Testis (tissue), 2 donors: ENCODE results near the gene MINDY4.

Source experiments
- POLR2A ChIP-seq: fragments of 450-650 bp; IDR thresholded peaks from one replicate; pipeline ENCODE4 v1.6.1; 2017; ENCODE audit warnings: antibody characterized with exemption, mild to moderate bottlenecking, moderate library complexity
- TF ChIP-seq, protein P1 (sequence below), 3 experiments: fragments of 450-650 bp in 2 of 3; fragments of 200-600 bp in 1 of 3; sonication (generic) in 1 of 3; IDR thresholded peaks; one replicate each; pipeline ENCODE4 v1.5.1; 2016 to 2019; ENCODE audit warnings: antibody characterized with exemption in 3 of 3, mild to moderate bottlenecking in 2 of 3, moderate library complexity in 1 of 3

DNA sequence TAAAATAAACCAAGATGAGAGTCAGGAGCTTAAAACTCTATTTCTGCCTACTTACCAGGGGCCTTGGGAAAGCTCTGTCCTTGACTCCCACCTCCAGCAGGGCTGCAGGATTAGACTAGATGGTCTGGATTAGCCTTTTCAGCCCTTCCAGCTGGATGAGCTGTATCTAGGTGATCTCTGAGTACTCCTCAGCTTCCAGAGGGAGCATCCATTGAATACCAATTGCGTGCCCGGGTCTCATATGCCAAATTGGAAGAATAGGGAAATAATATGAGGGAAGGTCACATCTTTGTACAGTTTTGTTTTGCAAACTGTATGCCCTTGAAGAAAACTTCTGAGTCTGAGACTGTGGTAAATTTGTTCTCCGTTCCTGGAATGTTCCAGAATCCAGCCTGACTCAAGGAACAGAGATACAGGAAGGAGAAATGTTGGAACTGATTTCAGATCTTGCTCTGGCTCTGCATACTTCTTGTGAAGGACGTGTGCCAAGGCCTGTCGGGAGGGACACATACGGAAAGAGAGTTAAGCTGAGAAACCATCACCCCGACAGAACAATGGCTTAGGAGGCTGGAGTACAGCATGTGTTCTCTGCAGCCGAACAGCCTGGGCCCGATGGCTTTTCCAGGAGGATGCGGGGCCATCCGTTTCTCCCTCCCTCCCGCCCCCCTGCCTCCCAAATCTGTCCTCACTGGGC is 44.9 kb downstream of the MINDY4 start:
- TF ChIP-seq, protein P1, sequence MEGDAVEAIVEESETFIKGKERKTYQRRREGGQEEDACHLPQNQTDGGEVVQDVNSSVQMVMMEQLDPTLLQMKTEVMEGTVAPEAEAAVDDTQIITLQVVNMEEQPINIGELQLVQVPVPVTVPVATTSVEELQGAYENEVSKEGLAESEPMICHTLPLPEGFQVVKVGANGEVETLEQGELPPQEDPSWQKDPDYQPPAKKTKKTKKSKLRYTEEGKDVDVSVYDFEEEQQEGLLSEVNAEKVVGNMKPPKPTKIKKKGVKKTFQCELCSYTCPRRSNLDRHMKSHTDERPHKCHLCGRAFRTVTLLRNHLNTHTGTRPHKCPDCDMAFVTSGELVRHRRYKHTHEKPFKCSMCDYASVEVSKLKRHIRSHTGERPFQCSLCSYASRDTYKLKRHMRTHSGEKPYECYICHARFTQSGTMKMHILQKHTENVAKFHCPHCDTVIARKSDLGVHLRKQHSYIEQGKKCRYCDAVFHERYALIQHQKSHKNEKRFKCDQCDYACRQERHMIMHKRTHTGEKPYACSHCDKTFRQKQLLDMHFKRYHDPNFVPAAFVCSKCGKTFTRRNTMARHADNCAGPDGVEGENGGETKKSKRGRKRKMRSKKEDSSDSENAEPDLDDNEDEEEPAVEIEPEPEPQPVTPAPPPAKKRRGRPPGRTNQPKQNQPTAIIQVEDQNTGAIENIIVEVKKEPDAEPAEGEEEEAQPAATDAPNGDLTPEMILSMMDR (IDR thresholded peaks at IDR 0.05): no peak
- TF ChIP-seq POLR2A: no peak
